ENCODE measurements around the gene PRDM5.

DNA sequence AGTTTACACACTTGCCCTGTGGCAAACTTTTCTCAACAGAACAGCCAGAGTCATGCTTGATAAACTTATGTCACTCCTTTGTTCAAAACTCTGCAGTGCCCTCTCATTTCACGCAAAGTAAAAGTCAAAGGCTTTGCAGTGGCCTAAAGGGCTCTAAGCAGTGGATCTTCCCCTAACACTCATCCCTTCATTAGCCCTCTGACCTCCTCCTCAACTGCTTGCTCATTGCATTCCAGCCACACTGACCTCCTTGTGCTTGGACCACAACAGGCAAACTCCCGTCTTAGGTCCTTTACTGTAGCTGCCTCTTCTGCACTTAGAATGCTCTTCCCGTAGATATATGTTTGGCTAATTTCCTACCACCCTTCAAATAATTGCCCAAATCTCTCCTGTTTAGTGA lies 5.6 kb downstream of the PRDM5 start:
- no peak for TF ChIP-seq ARNT (IDR thresholded peaks at IDR 0.05)
- TF ChIP-seq FOXM1 (IDR thresholded peaks at IDR 0.05; ENCODE audit: borderline replicate concordance): no peak
- TF ChIP-seq SP1 (IDR thresholded peaks at IDR 0.05): no peak
- no peak for TF ChIP-seq LEF1 (IDR thresholded peaks at IDR 0.05; ENCODE audit: borderline replicate concordance)
- TF ChIP-seq TARDBP (IDR thresholded peaks at IDR 0.05): no peak
- no peak for TF ChIP-seq ELF4 (IDR thresholded peaks at IDR 0.05)
